Right lobe of liver (tissue), 4 donors: ENCODE data around the gene VPS13C.

ENCODE experiments used
- CTCF ChIP-seq, 4 donors: fragments of 200-600 bp in 3 of 4; fragments of 450-650 bp in 1 of 4; IDR thresholded peaks; one replicate each; pipeline versions ENCODE4 v1.5.1 to v1.8.0; 2016 to 2022; ENCODE audit warnings: antibody characterized with exemption in 4 of 4, mild to moderate bottlenecking in 2 of 4
- POLR2A ChIP-seq: fragments of 450-650 bp; IDR thresholded peaks from one replicate; pipeline ENCODE4 v1.6.1; 2017; ENCODE audit warnings: antibody characterized with exemption, mild to moderate bottlenecking
- donor health status: DM: no; HTN: no; CAD: no.
- donor health status: DM: no; HTN: no; CAD: no.
- donor health status: DM: no; HTN: yes; CAD: no.

- TF ChIP-seq POLR2A: no peak
- no peak for TF ChIP-seq CTCF (IDR thresholded peaks at IDR 0.05)
Measured at GRCh38 chr15:62090988-62091387, 30.7 kb upstream of the VPS13C start.
